Progenitor cell of endocrine pancreas (in vitro differentiated cells): Measurements from ENCODE around the gene COL27A1. TPM values are rescaled to one million over a fixed set of nuclear protein-coding genes. Genes with fewer than 3 reads are reported as not detected.

Experiments
- DNase-seq: peaks from one replicate; pipeline ENCODE4 v3.0.0; 2021; ENCODE audit warnings: low spot score; ENCODE audit not compliant: unreplicated experiment
- H3K27ac Mint-ChIP-seq: 2 replicates; pipeline ENCODE4 v1.8.0; 2021; ENCODE audit warnings: mild to moderate bottlenecking, moderate library complexity, mixed read lengths
- H3K27me3 Mint-ChIP-seq: 2 replicates; pipeline ENCODE4 v1.8.0; 2021; ENCODE audit warnings: mixed read lengths
- H3K36me3 Mint-ChIP-seq: 2 replicates; pipeline ENCODE4 v1.8.0; 2022; ENCODE audit warnings: mixed read lengths; ENCODE audit not compliant: insufficient read depth
- H3K4me1 Mint-ChIP-seq: 2 replicates; pipeline ENCODE4 v1.8.0; 2021; ENCODE audit warnings: low read depth, mixed read lengths
- H3K4me3 Mint-ChIP-seq: 2 replicates; pipeline ENCODE4 v1.8.0; 2021; ENCODE audit warnings: low read depth, mild to moderate bottlenecking, moderate library complexity, mixed read lengths
- H3K9me3 Mint-ChIP-seq: 2 replicates; pipeline ENCODE4 v1.8.0; 2021; ENCODE audit warnings: low read depth, mixed read lengths
- total RNA-seq: library from RNA; stranded (reverse); gene quantifications from 2 replicates; pipeline ENCODE4 v1.2.1, GENCODE V29; 2021
- TF ChIP-seq, protein P1 (sequence below): fragments of 200-600 bp; sonication (generic); IDR thresholded peaks from one replicate; pipeline ENCODE4 v1.5.0; 2021; ENCODE audit warnings: antibody characterized with exemption, mild to moderate bottlenecking; ENCODE audit not compliant: unreplicated experiment

The COL27A1 gene
- total RNA-seq, 1 donor from 2014 or later, result 178 TPM

DNA sequence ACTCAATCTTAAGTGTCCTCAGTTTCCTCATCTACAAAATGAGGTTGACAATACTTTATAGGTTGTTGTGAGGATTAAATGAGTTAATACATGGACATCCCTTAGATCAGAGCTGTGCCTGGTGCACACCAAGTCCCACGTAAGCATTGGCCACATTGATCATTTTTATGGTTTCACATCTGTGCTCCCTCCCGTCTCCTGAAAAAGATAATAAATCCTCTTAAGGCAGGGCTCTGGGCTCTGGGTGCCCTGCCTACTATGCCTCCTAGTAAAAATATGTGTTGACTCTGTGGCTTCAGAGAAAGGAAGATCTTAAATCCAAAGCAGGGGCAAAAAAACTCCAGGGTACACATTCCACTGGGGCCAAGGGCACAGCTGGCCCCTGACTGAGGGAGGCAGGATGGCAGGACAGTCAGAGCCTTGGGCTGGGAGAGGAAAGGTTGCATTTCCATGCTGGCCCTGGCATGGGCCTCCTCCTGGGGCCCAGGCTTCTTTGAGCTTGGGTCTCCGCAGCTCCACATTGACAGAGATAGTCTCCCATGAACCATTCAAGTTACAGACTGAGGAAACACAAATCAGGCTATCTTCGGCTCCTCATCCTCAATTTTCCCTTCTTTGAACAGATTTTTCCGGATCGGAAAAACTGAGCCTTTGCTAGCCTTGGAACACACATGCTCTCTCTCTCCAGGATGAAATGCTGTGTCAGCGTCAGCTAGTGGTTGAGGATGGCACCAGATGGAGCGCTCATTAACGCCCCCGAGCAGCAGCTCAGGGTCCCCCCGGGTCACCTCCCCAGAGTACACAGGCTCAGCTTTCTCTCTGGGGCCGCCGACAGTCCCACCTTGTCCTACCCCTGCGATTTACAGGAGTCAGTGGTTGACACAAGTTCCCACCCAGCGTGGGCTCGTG is 33.9 kb upstream of the COL27A1 start:
- TF ChIP-seq, protein P1, sequence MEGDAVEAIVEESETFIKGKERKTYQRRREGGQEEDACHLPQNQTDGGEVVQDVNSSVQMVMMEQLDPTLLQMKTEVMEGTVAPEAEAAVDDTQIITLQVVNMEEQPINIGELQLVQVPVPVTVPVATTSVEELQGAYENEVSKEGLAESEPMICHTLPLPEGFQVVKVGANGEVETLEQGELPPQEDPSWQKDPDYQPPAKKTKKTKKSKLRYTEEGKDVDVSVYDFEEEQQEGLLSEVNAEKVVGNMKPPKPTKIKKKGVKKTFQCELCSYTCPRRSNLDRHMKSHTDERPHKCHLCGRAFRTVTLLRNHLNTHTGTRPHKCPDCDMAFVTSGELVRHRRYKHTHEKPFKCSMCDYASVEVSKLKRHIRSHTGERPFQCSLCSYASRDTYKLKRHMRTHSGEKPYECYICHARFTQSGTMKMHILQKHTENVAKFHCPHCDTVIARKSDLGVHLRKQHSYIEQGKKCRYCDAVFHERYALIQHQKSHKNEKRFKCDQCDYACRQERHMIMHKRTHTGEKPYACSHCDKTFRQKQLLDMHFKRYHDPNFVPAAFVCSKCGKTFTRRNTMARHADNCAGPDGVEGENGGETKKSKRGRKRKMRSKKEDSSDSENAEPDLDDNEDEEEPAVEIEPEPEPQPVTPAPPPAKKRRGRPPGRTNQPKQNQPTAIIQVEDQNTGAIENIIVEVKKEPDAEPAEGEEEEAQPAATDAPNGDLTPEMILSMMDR, result no peak
- DNase-seq, result no peak
- H3K4me1 Mint-ChIP-seq, result peaks cover 79% of the 10 kb centered on the region
- no peaks in the 10 kb centered on the region for H3K27me3 Mint-ChIP-seq
- no peaks in the 10 kb centered on the region for H3K9me3 Mint-ChIP-seq
- H3K27ac Mint-ChIP-seq, result peak overlapping the region; percentile 40
- H3K36me3 Mint-ChIP-seq, result no peaks in the 10 kb centered on the region
- H3K4me3 Mint-ChIP-seq, result no peak overlapping the region

DNA sequence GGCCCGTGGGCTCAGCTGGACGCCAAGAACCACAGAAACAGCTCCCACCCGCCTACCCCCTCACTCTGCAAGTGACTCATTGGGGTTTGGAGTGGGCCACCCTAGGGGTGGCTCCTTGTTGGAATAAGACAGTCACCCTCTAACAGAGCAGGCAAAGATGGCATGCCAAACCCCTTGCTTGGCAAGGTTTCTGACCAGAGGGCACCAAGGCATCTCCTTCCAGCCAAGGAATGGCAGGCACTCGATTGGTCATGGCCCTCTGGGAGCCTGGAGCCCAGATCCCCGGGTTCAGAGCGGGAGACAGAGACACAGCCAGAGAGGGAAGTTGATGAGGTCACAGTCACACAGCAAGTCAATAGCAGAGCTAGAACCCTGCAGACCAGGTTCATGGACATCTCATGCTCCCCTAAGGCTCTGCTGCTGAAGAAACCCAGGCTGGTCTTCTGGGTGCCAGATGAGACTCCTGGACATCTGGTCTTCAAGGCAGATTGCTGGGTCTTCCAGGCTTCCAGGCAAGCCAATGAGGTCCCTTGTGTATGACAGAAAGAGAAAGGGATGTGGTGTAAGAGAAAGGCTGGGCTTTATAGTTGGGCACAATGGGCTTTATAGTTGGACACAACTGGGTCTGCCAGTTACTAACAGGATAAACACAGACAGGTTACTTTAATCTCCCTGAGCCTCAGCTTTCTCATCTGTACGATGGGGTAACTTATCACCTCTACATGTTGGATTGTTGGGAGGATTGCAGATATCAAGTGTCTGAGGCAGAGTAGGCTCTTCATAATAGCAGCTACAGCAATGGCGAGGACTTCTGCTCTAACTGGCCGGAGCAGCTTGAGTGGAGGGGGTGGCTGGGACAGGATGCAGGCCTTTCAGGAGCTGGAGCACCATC is 33.0 kb upstream of the COL27A1 start:
- DNase-seq, result no peak
- H3K9me3 Mint-ChIP-seq, result no peaks in the 10 kb centered on the region
- H3K4me3 Mint-ChIP-seq, result no peak overlapping the region
- TF ChIP-seq, protein P1, result no peak
- peaks cover 73% of the 10 kb centered on the region for H3K4me1 Mint-ChIP-seq
- no peaks in the 10 kb centered on the region for H3K27me3 Mint-ChIP-seq
- H3K36me3 Mint-ChIP-seq, result no peaks in the 10 kb centered on the region
- H3K27ac Mint-ChIP-seq, result peak overlapping the region; percentile 40

DNA sequence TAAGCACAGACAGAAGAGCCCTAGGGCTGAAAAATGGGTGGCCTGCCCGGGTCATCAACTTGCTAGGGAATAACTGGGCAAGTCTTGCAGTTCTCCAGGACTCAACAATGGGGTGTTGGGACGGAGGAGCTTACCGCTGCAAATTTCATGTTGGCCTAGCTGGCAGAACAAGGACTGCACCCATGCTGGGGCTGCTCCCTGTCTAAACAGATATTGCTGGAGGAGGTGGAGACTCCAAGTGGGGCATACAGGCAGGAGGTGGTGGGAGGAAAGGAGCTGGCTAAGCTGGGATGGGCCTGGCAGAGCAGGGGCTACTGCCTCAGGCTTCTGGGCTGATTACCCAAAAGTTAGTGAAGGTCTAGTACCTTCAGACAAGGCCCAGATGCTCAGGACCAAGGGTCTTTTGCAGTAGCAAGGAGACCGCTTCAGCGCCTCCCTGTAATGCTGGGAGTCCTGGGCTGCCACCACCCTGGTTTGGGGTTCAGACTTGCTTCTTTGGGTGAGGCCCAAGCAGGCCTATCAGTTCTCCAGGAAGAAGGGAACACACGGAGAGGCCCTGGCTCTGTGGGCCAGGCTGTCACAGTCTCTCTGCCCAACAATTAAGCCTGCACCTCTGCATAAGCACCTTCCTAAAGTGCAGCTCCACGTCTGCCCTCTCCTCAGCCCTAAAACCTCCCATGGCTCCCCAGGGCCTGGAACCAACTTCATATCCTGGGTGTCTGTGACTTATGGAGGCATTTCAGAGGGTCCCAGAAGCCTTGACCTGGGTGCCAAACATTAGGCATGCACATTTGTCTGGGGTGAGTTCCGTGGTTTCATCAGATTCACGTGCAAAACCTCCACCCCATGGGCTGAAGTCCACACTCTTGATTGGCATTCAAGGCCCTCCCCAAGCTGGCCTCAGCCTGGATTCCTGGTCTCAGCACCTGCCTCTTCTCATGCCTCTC is 32.0 kb upstream of the COL27A1 start:
- Mint-ChIP-seq H3K27ac (peak overlapping the region; percentile 29), H3K9me3 (no peaks in the 10 kb centered on the region), H3K36me3 (no peaks in the 10 kb centered on the region), H3K4me1 (peaks cover 64% of the 10 kb centered on the region), H3K4me3 (peak overlapping the region; percentile 7), H3K27me3 (no peaks in the 10 kb centered on the region)
- TF ChIP-seq, protein P1, result no peak
- DNase-seq, result no peak

DNA sequence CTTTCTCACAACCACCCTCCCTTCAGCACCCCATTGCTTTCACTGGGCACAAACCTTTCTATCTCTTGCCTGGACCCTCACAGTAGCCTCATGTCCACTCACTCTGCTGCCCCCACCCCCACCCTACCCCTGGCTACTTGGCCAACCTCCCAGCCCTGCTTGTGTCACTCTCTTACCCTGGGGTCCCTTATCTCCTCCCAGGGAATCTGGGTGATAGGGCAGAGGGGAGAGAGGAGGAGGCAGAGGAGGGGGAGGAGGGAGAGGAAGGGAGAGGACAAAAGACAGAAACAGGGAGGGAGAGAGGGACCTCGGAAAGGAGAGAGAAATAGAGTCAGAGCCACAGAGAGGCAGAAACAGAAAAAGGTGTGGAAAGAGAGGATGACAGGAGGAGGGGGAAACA is 31.2 kb upstream of the COL27A1 start:
- Mint-ChIP-seq H3K27me3 (peaks cover 4% of the 10 kb centered on the region), H3K9me3 (peaks cover 3% of the 10 kb centered on the region), H3K4me3 (no peak overlapping the region), H3K27ac (peak overlapping the region; percentile 76), H3K36me3 (no peaks in the 10 kb centered on the region), H3K4me1 (peaks cover 56% of the 10 kb centered on the region)
- TF ChIP-seq, protein P1, result no peak
- no peak for DNase-seq
